H7 (cell line): ENCODE measurements around the gene PRKAB1. TPM values are rescaled to one million over a fixed set of nuclear protein-coding genes. Genes with fewer than 3 reads are reported as not detected.

Experiments
- DNase-seq: peaks from one replicate; pipeline ENCODE4 v3.0.0; 2012
- H3K27me3 ChIP-seq: 2 replicates; pipeline ENCODE4 v1.6.0; 2011; ENCODE audit warnings: mild to moderate bottlenecking, low read length; ENCODE audit not compliant: control insufficient read depth, insufficient read depth
- H3K36me3 ChIP-seq: replicated peaks from 2 replicates; pipeline ENCODE4 v1.5.1; 2011; ENCODE audit warnings: low read length; ENCODE audit not compliant: control insufficient read depth, insufficient read depth
- H3K4me3 ChIP-seq: 2 replicates; pipeline ENCODE4 v1.5.1; 2011; ENCODE audit warnings: low read depth, mild to moderate bottlenecking, control low read depth, low read length, moderate library complexity; ENCODE audit not compliant: insufficient read depth
- total RNA-seq: library from RNA; depleted of rRNA; stranded (reverse); fragments of >200 nt; shearing (Covaris generic); gene quantifications from 2 replicates; pipeline ENCODE4 v1.2.3, GENCODE V29; 2014; rRNA removed

PRKAB1 gene
- total RNA-seq, 1 experiment from 2014 or later: 22.4 TPM

GRCh38 chr12:119727600-119728443, 59.9 kb downstream of the PRKAB1 start:
- peaks cover 6% of the 10 kb centered on the region for H3K36me3 ChIP-seq
- no peak overlapping the region for H3K4me3 ChIP-seq
- DNase-seq: no peak
- no peaks in the 10 kb centered on the region for H3K27me3 ChIP-seq

DNA sequence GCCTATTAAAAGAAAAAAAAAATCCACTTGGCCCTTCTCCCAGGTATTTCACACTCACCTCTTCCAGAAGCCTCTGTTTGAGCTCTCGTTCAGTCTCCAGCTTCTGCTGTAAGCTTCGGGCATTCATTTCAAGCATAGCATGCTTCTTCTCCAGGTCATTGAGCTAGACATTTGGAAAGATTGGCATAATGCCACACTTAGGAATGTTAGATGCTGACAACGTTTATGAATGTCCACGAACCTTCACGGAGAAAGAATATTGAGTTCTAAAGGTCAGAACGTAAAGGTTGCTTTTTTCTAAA, 60.5 kb downstream of the PRKAB1 start:
- Histone ChIP-seq H3K36me3 (peaks cover 7% of the 10 kb centered on the region), H3K4me3 (no peak overlapping the region), H3K27me3 (no peaks in the 10 kb centered on the region)
- no peak for DNase-seq

DNA sequence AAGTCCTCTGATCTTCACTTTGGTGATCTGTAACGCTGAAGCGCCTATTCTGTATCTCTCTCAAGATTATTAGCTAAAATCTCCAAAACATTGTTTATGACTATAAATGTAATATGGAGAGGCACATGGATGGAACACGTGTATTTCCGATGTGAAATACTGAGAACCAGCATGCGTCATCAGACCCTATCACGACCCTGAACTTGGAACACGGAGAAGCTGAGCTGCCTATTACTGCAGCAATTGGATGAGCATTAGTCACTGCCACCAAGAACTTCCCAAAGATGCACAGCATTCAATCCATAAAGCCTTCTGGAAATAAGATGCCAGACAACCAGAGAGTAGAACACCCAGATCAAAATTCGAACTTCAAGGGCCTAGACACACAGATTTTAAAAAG, 61.9 kb downstream of the PRKAB1 start:
- Histone ChIP-seq H3K36me3 (peaks cover 16% of the 10 kb centered on the region), H3K4me3 (no peak overlapping the region), H3K27me3 (no peaks in the 10 kb centered on the region)
- DNase-seq: no peak

DNA sequence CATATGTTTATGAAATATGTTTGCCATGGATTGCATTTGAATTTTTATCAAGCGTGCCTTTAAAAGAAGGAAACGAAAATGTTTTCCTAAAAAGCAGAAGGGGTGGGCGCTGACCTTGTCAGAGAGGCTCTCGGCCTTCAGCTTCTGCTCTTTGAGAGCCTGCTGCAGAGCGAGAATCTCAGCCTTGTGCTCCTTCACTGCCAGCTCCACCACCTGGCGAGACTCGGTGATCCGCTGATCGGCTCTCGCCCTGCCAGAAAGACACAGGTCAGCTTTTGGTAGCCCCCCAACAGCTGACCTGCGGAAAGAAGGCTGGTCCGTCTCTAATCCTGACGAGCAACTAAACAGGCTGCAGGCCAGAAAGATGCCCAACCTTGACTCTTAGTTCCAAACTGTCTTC, 62.4 kb downstream of the PRKAB1 start:
- Histone ChIP-seq H3K4me3 (no peak overlapping the region), H3K36me3 (peaks cover 20% of the 10 kb centered on the region), H3K27me3 (no peaks in the 10 kb centered on the region)
- DNase-seq: no peak

Other genes with a start within 250 kb of the PRKAB1 start
- not detected in 2 replicates for gene TMEM233, start 74.4 kb upstream of the PRKAB1 start, total RNA-seq
- gene CIT, start 209.2 kb downstream of the PRKAB1 start, total RNA-seq: 23.8 and 27.7 TPM in 2 replicates